NCI-H1417 (cell line): ENCODE results near the gene EFNA1.
"Not testable (repeated sequence)": the region's sequence is repeated elsewhere in the genome, so short reads cannot be mapped to it uniquely, and the experiment has no call there.

ENCODE experiments used
- DNase-seq, 3 experiments: peaks; one replicate each; lab custom pipeline; 2025; lab: John Stamatoyannopoulos, UW

EFNA1 gene

DNA sequence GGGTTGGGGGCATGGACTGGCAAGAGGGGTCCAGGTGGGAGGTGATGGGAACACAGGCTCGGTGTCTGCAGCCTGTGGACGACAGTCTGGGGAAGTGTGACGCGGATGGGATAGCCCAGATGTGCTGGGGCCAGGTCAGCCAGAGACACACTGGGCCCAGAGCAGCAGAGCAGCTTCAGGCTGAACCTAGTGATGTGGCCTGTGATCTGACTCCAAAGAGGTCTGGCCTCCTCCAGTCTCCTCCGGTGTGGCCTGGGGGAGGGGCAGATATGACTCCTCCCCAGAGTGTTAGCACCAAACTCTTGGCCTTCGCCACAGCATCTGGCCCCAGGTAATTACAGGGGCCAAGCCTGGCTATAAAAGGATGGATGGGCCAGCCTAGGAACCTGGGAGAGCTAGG, 35.5 kb upstream of the EFNA1 start:
- DNase-seq: no peak

DNA sequence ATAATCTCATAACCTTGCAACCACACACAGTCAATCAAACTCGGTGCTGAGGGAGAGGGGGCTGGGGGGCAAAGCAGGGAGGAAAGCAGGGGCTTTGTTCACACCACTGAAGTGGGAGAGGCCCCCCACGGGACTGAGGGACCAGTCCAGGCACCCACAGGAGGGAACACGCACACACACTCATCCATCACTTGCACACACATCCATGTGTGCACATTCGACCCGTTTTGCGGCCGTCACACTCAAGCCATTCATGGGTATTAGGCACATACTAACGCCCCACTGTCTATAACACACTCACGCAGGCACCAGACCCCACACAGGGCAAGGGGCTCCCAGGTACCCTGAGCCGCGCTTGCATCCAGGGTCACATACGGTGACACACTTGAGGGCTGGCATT, 35.0 kb upstream of the EFNA1 start:
- no peak for DNase-seq

DNA sequence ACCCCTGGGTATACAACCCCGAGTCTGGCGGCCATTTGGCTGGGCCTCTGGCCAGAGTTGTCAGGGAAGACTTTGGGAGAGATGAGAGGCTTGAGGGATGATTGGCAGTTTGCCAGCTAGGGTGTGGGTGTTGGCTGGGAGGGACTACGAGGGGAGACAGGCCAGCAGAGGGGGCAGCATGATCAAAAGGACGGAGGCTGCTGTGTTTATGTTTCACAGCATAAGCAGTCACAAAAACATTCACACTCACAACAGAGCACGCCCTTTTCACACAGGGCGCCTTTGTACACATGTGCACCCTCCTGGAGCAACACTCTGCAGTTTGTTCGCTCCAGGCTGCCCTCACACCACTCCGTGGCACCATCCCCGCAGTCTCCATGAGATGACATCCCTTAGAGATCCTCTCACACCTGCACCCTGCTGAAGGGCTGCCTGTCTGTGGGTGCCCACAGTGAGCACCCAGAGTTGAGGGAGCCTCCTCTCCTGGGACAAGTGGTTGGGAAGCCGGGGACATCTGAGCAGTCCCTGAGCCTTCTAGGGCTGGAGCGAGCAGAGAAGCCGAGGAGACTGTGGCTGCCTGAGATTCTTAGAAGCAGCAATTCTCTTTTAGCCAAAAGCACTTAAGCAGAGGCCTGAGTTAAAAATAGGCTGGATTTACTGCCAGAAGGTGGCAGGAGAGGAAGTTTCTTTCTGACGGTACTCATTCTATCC, 33.6 kb upstream of the EFNA1 start:
- peak in 2 of 3 experiments; percentile 79 to 94 for DNase-seq

DNA sequence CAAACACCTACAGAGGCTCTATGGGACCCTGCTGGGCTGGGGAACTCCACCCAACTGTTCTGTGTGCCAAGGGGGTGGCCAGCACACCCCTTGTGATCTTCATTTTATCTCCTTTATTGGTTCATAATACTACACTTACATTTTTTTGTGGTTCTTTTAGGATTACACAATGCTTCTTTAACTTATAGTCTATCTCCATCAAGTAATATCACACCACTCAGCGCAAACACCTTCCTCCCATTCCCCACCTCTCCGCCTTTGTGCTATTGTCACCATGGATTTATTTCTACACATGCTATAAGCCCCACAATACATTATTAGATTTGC, 33.1 kb upstream of the EFNA1 start:
- DNase-seq: no peak

DNA sequence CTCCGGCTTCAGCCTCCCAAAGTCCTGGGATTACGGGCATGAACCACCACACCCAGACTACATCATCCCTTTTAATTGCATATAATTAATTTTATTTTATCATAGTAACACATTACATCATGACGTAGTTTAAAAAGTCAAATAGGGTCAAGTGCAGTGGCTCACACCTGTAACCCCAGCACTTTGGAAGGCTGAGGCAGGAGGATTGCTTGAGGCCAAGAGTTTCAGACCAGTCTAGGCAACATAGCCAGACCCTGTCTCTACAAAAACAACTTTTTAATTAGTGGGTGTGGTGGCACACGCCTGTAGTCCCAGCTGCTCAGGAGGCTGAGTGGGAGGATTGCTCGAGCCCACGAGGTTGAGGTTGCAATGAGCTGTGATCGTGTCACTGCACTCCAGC, 28.3 kb upstream of the EFNA1 start:
- no peak for DNase-seq

DNA sequence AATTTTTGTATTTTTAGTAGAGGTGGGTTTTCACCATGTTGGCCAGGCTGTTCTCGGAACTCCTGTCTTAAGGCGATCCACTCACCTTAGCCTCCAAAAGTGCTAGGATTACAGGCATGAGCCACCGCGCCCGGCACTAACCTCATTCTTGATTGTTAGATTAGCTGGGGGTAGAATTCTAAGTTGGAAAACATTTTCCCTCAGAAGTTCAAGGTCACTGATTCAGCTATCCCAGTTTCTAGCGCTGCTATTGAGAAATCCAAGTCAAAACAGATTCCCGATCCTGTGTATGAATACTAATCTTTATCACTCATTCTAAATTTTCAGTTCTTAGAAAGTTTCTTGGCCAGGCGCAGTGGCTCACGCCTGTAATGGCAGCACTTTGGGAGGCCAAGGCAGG, 24.4 kb upstream of the EFNA1 start:
- DNase-seq: no peak

DNA sequence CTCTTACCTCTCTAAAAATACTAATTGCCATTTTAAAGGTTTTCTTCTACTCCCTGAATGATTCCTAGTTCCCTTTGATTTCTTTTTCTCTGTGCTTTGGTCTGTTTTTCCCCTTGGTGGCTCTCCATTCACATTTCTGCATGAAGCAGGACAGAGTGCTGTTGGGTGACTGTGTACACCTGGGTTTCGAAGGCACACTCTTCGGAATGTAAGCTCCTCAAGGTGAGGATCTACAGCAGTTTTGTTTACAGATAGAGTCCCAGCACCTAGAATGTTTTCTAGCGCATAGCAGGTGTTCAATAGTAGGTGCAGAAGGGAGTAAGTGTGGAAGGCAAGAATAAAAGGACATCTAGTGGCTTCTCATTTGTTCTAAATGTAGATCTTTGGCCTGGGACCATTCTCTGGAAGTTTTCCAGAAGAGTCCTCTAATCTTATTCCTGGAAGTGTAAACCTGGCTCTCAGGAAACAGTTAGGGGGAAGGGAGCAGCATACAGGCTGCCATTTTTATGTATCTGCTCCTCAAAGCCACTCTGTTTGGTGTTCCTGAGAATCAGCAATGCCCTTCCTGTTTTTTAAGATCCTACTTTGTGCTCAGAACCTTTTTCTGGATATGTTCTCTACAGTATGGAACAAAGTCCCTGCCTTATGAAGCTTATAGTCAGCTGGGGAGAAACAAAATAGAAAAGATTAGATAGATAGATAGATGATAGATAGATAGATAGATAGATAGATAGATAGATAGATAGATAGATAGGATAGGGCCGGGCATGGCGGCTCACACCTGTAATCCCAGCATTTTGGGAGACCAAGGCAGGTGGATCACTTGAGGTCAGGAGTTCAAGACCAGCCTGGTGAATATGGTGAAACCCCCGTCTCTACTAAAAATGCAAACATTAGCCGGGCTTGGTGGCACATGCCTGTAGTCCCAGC, 22.8 kb upstream of the EFNA1 start:
- DNase-seq: no peak

DNA sequence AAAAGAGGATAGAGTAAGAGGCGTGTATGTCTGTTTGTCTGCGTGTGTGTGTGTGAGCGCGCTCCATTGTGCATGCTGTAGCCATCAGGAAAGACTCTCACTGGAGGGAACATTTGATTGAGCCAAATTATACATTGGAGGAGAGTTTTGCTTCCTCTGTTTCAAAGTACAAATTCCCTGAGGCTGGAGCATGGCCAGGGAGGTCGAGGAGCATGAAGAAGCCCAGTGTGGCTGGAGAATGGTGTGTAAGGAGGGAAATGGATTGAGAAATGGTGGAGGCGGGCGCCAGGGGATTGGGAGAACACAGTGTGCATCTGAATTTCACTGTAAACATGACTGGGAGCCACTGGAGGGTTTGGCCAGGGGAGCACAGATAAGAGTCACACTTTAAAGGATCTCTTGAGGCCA, 22.1 kb upstream of the EFNA1 start:
- DNase-seq: no peak

DNA sequence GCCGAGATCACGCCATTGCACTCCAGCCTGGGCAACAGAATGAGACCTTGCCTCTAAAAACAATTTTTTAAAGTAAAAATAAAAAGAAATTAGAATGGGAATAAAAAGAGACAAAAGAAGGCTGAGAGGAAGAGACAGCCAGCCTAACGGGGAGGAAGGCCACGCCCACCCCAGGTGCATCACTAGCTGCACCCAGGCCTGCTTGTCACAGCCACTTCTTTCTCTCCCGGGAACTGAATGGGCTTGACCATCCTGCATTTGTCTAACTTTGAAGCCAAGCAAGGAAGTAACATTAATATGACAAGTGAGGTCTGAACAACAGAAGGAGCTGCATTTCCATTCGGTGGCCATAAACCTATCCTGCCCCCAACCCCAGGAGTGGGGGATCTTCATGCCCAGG, 20.8 kb upstream of the EFNA1 start:
- DNase-seq: peak in 2 of 3 experiments; percentile 44 to 55

DNA sequence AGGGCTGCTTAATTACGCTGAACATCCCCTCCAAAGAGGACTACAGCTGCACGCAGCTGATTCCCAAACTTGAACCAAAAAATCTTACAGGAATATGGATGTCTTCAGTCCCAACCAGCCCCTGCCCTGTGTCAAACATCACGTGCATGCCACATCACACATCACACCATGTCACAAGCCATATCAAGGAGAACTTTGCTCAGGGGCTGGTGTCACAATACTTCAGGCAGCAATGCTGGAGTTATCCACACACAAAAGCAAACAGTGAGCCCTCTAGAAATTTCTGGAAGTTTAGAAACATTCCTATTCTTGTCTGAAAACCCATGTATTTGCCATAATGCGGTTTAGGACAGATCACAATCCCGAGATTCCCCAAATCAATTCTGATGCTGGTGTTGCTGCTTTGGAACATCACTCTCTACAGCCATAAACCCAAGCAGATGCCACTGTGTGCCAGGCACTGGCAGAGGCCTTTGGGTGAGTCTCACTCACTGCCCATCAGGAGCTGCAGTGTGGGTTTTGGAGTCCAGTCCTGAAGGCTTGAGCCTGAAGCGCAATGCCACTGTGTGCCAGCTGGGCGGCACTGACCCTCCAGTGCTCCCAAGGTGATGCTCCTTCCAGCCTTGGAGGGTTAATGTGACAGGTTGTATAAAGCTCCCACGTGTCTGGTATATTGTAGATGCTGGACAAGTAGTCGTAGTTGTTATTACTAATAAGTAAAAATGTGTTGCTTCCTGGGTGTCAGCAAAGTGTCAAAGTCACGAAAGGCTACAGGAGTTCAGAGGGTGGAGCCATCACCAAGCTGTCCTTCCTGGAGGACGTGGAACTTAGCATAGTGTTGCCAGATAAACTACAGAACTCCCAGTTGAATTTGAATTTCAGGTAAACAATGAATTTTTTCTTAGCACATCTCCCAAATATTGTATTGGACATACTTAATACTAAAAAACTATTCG, 20.1 kb upstream of the EFNA1 start:
- DNase-seq: no peak

DNA sequence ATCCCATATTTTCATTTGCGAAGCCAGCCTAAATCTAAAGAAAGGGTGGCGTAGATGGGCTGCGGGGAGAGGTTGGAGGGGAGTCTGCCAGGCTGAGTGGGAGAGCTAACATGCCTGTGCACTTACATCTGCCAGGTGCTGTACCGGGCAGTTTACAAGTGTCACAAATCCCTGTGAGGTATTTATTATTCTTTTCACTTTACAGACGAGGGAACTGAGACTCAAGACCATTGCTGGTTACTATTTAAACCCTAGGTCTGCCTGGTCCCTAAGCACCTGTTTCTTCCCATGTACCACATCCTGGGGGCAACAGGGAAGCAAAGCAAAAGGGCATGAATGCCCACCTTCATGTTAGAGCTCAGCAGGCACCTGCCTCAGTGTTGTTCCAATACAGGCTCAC, 19.4 kb upstream of the EFNA1 start:
- no peak for DNase-seq

DNA sequence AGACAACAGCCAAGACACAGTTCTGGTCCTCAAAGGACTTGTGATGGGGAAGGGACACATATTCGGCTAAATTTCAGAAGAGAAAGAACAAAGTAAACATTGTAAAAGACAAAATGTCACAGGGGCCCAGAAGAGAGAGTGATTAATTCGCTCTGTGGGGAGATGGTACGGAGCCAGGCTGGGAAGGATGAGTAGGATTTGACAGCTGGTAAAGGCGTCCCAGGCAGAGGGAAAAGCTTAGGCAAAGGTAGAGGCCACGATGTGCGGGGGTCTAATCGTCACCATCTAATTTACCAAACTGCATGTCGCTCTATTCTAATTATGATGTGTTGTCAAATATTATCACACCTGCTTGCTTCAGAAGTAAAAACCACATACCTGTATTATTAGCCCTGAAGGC, 17.3 kb upstream of the EFNA1 start:
- DNase-seq: no peak

DNA sequence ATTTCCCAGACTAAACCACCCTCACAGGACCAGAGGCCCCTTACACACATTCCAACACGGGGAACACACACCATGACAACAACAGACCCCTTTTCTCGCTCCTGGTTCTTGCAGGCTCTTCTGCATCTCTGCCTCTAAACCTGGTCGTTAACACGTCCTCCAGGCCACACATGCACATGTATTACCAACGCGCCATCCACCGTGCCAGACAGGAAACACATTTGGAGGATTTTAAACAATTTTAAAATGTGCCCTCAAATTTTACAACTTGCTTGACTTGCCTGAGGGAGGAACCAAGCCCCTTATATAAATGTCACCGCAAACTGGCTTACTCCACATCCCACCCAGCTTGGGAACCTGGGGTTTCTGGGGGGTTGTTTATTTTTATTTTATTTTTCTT, 16.9 kb upstream of the EFNA1 start:
- no peak for DNase-seq

DNA sequence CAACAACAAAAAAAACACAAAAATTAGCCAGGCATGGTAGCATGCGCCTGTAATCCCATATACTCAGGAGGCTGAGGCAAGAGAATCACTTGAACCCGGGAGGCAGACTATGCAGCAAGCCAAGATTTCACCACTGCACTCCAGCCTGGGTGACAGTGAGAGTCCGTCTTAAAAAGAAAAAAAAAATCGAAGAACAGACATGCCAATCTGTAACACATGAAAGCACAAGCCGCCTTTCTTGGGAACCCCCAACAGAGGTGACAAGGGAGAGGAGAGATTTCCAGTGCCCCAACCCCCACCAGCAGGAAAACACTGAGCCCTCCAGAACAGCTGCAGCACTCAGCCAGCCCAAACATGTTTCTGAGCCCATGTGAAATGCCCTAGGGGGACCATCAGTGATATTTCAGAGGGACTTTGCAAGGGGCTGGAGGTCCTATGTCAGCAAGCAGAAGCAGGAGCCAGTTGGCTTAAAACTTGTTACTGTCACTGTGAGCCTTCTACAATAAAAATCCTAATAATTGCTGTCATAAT, 14.2 kb upstream of the EFNA1 start:
- DNase-seq: peak in 2 of 3 experiments; percentile 10 to 62

DNA sequence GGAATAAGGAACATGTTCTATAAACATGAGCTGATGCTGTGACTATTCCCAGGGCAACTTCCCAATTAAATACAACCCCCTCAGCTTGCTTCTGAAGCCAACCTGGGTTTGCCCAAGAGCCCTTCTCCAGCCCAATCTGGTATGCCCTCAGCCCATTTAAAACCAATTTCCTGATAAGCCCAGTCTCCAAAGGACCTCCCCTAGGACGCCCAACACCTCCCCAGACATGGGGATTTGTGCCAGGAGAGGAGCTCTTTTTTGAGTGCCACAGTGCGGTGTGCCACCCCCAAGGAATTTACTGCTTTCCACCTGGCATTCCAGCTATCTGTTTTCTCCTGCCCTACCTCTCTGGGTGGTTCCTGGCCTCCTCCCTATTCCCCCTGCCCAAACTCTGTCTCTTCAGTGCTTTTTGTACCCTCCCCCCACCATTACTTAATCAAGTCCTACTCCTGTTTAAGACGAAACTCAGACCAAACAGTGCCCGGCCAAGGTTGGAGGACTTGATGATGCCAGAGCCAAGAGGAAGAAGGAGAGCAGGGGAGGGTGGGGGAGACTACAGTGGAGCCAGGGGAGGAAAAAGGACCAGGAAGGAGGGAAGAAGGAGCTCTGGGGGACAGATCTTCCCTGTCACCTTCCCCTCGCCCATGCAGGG, 11.4 kb upstream of the EFNA1 start:
- DNase-seq: no peak

DNA sequence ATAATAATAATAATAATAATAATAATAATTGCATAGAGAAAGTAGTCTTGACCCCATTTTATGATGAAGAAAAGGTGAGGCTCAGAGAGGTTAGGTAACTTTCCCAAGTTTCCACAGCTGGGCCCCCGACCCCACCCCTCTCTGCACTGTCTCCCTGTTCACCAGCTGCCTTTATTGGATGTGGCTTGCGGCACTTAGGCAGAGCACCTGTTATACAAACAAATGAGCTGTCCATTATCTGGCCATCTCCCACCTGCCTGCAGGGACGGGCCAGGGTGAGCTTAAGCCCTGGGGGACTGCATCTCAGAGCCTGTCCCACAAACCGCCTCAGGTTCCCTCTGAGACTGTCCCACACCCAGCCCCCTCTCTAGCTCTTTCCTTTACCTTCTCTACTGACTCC, 10.1 kb upstream of the EFNA1 start:
- peak; percentile 11 to 57 (median 56) for DNase-seq

DNA sequence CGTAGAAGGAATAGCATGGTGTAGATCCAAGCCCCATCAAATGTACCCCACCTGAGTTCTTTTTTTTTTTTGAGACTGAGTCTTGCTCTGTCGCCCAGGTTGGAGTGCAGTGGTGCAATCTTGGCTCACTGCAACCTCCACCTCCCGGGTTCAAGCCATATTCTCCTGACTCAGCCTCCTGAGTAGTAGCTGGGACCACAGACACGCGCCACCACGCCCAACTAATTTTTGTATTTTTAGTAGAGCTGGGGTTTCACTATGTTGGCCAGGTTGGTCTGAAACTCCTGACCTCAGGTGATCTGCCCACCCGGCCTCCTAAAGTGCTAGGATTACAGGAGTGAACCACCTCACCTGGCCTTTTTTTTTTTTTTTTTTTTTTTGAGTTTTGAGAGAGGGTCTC, 9.6 kb upstream of the EFNA1 start:
- DNase-seq: not testable (repeated sequence)

DNA sequence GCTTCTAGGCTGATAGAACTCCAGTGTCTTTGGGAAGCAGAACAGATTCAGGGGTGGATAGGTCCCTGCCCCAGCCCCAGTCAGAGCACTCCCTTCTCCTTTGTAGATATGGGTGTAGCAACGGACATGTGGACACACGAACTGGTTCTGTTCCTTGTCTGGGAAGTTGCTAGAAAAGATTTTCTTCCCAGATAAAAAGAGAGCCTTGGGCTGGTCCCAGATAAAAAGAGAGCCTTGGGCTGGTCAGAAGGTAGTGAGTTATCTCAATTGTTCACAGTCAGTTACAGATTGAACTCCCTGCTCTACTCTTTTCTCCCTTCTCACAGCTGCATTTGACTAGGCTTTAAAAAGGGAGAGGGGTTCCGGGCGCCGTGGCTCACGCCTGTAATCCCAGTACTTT, 7.4 kb upstream of the EFNA1 start:
- DNase-seq: no peak

DNA sequence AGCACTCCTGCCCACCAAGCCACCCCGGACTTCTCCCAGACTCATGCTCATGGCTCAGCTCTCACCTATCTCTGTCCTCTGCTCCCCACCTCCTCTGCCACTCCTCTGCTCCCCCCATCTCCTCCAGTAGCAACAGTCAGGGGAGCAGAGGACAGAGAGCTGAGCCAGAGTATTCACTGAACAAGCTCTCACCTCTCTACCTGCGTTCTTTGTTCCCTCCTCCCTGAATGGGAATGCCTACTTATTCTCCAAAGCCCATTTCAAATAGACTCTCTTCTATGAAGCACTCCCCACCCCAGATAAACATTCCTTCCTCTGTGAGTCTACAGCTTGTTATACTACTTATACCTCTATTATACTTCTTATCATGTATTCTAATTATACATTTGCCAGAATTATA, 6.4 kb upstream of the EFNA1 start:
- DNase-seq: no peak

DNA sequence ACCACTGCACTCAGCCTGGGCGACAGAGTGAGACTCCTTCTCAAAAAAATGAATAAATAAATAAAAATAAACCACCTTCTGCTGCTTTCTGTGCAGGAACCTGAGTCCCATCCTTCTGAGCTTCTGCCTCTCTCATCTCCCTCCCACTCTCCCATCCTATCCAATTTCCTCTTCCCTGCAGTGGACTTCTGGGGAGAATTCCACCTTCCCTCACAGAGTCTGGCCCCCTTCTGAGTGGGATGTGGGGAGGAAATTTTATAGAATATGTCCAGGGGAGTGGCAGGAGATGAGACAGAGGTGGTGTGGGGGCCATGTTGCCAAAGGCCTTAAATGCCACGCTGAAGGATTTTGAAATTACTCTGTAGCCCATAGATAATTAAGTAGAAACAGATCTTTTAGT, 5.4 kb upstream of the EFNA1 start:
- DNase-seq: no peak

DNA sequence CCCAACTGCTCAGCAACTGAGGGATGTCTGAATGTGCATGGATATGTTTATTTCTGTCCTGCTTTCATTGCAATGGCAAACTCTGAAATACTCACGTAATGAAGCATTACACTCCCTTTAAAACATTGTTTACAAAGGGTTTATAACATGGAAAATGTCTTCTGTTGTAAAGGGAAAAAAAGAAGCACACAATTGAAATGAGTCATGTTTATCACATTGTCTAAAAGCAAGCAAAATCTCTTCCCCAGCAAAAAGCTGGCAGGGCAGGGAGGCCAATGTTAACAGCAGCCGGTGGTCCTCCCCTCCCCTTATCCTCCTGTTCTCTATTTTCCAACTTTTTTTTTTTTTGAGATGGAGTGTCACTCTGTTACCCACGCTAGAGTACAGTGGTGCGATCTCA, 3.9 kb upstream of the EFNA1 start:
- DNase-seq: no peak
